H1 (cell line): ENCODE data around the gene PELI2. TPM values are rescaled to one million over a fixed set of nuclear protein-coding genes. Genes with fewer than 3 reads are reported as not detected.

ENCODE experiments used
- CTCF ChIA-PET: fragments of 300-600 bp; sonication (Branson Sonifier 250); formaldehyde crosslinking; loops from one replicate; lab custom pipeline; 2021; ENCODE audit not compliant: partially characterized antibody; lab: Charles Lee
- POLR2A ChIA-PET: fragments of 300-600 bp; sonication (Branson Sonifier 250); formaldehyde crosslinking; loops from one replicate; lab custom pipeline; 2021; ENCODE audit warnings: inconsistent platforms; ENCODE audit not compliant: partially characterized antibody; lab: Charles Lee
- DNase-seq, 2 experiments: peaks; one replicate each; pipeline versions ENCODE4 v3.0.0 to v3.0.0-alpha.2; 2010 to 2022; ENCODE audit warnings: low spot score in 2 of 2, low read depth in 1 of 2, mixed read lengths in 1 of 2
- FAIRE-seq: peaks from 2 replicates; lab custom pipeline; 2011; peaks lifted over from hg19 to GRCh38; lab: Jason Lieb, UNC
- H2AFZ ChIP-seq: 2 replicates; pipeline ENCODE4 v1.8.1; 2012; ENCODE audit warnings: low read length, inconsistent platforms
- H2AK5ac ChIP-seq: 2 replicates; pipeline ENCODE4 v1.6.1; 2013; ENCODE audit warnings: low read depth, low read length
- H2BK120ac ChIP-seq: replicated peaks from 2 replicates; pipeline ENCODE3; 2013; ENCODE audit warnings: low read depth, low read length, inconsistent platforms
- H2BK12ac ChIP-seq: 2 replicates; pipeline ENCODE4 v1.6.1; 2013; ENCODE audit warnings: low read depth, low read length
- H2BK15ac ChIP-seq: 2 replicates; pipeline ENCODE4 v1.6.1; 2013; ENCODE audit warnings: low read length
- H2BK20ac ChIP-seq: 2 replicates; pipeline ENCODE4 v1.6.1; 2013; ENCODE audit warnings: low read length
- H2BK5ac ChIP-seq: 2 replicates; pipeline ENCODE4 v1.6.1; 2013; ENCODE audit warnings: low read depth, low read length
- H3K14ac ChIP-seq: 2 replicates; pipeline ENCODE4 v1.6.1; 2013; ENCODE audit warnings: inconsistent platforms; ENCODE audit not compliant: insufficient read length
- H3K18ac ChIP-seq: 2 replicates; pipeline ENCODE4 v1.6.1; 2013; ENCODE audit warnings: low read length; ENCODE audit errors: extremely low read depth
- H3K23ac ChIP-seq: 2 replicates; pipeline ENCODE4 v1.6.1; 2013; ENCODE audit warnings: inconsistent platforms; ENCODE audit not compliant: insufficient read length
- H3K23me2 ChIP-seq: 2 replicates; pipeline ENCODE4 v1.6.1; 2013; ENCODE audit warnings: low read depth, low read length
- H3K27ac ChIP-seq: 2 replicates; pipeline ENCODE4 v1.6.1; 2011; ENCODE audit warnings: low read depth, low read length, inconsistent platforms
- H3K27me3 ChIP-seq, 4 experiments: replicated peaks in 1 of 4; 1 replicate in 1 of 4; 2 replicates in 3 of 4; pipeline versions ENCODE4 v1.6.1 to v1.8.1; 2011 to 2013; ENCODE audit warnings: low read length in 3 of 4, mild to moderate bottlenecking in 3 of 4, inconsistent platforms in 2 of 4, mixed read lengths in 2 of 4, moderate library complexity in 1 of 4; ENCODE audit not compliant: control insufficient read depth in 3 of 4, insufficient read depth in 3 of 4; ENCODE audit errors: extremely low read depth in 1 of 4
- H3K36me3 ChIP-seq, 4 experiments: 2 replicates each; pipeline versions ENCODE4 v1.6.1 to v1.8.1; 2011 to 2013; ENCODE audit warnings: mild to moderate bottlenecking in 4 of 4, low read length in 3 of 4, moderate library complexity in 2 of 4, control low read depth in 1 of 4, inconsistent platforms in 1 of 4; ENCODE audit not compliant: insufficient read depth in 4 of 4, control insufficient read depth in 2 of 4
- H3K4ac ChIP-seq: replicated peaks from 2 replicates; pipeline ENCODE3; 2013; ENCODE audit warnings: low read length, low read depth, mixed read lengths, inconsistent platforms; ENCODE audit not compliant: insufficient read length
- H3K4me1 ChIP-seq, 4 experiments: replicated peaks in 1 of 4; 1 replicate in 1 of 4; 2 replicates in 3 of 4; pipeline versions ENCODE4 v1.6.1 to v1.8.1; 2011 to 2013; ENCODE audit warnings: low read length in 3 of 4, inconsistent platforms in 2 of 4, mixed read lengths in 1 of 4; ENCODE audit not compliant: insufficient read depth in 4 of 4, control insufficient read depth in 3 of 4
- H3K4me2 ChIP-seq, 2 experiments: 2 replicates each; pipeline versions ENCODE4 v1.6.1 to v1.8.1; 2011 to 2013; ENCODE audit warnings: low read depth in 2 of 2, low read length in 2 of 2, control low read depth in 1 of 2, inconsistent platforms in 1 of 2, mild to moderate bottlenecking in 1 of 2; ENCODE audit not compliant: insufficient read depth in 1 of 2
- H3K4me3 ChIP-seq, 4 experiments: fragments of 200-600, 300-600 bp in 1 of 4; sonication (generic), shearing (Covaris generic), sonication (Bioruptor Twin) in 1 of 4; 2 replicates each; pipeline versions ENCODE4 v1.5.1 to v1.8.1; 2011 to 2016; ENCODE audit warnings: low read length in 4 of 4, low read depth in 3 of 4, control low read depth in 2 of 4, inconsistent platforms in 2 of 4, mild to moderate bottlenecking in 2 of 4, mixed read lengths in 1 of 4, moderate library complexity in 1 of 4; ENCODE audit not compliant: insufficient read depth in 2 of 4; ENCODE audit errors: extremely low read depth in 1 of 4
- H3K56ac ChIP-seq: replicated peaks from 2 replicates; pipeline ENCODE3; 2013; ENCODE audit warnings: low read depth, mild to moderate bottlenecking, mixed read lengths, low read length, inconsistent platforms; ENCODE audit not compliant: insufficient read length
- H3K79me1 ChIP-seq: 2 replicates; pipeline ENCODE4 v1.6.1; 2013; ENCODE audit warnings: low read depth, low read length, control low read depth
- H3K79me2 ChIP-seq, 2 experiments: 2 replicates each; pipeline versions ENCODE4 v1.6.1 to v1.8.1; 2012 to 2013; ENCODE audit warnings: low read length in 2 of 2, mild to moderate bottlenecking in 2 of 2, inconsistent platforms in 1 of 2; ENCODE audit not compliant: insufficient read depth in 2 of 2, control insufficient read depth in 1 of 2
- H3K9ac ChIP-seq, 4 experiments: replicated peaks in 1 of 4; 1 replicate in 1 of 4; 2 replicates in 3 of 4; pipeline versions ENCODE4 v1.6.1 to v1.8.1; 2011 to 2013; ENCODE audit warnings: low read depth in 3 of 4, low read length in 3 of 4, control low read depth in 2 of 4, mild to moderate bottlenecking in 2 of 4, moderate library complexity in 2 of 4, inconsistent platforms in 1 of 4; ENCODE audit errors: extremely low read depth in 1 of 4
- H3K9me3 ChIP-seq, 2 experiments: 2 replicates each; pipeline versions ENCODE4 v1.6.1 to v1.8.1; 2012 to 2013; ENCODE audit warnings: mild to moderate bottlenecking in 2 of 2, moderate library complexity in 2 of 2, control low read depth in 1 of 2, inconsistent platforms in 1 of 2, low read depth in 1 of 2, low read length in 1 of 2, mixed read lengths in 1 of 2; ENCODE audit not compliant: insufficient read depth in 2 of 2
- H4K20me1 ChIP-seq, 2 experiments: replicated peaks in 1 of 2; 2 replicates each; pipeline versions ENCODE3 to v1.8.1; 2011 to 2013; ENCODE audit warnings: inconsistent platforms in 2 of 2, low read length in 2 of 2, mild to moderate bottlenecking in 1 of 2; ENCODE audit not compliant: insufficient read depth in 2 of 2, control insufficient read depth in 1 of 2
- H4K5ac ChIP-seq: 2 replicates; pipeline ENCODE4 v1.6.1; 2013; ENCODE audit warnings: low read length, low read depth, mixed read lengths, inconsistent platforms; ENCODE audit not compliant: insufficient read length
- H4K8ac ChIP-seq: 2 replicates; pipeline ENCODE4 v1.8.0; 2013; ENCODE audit warnings: mild to moderate bottlenecking, moderate library complexity, low read length, inconsistent platforms; ENCODE audit not compliant: insufficient read depth; ENCODE audit errors: extremely low read depth
- H4K91ac ChIP-seq: replicated peaks from 2 replicates; pipeline ENCODE3; 2013; ENCODE audit warnings: low read length, mixed read lengths, inconsistent platforms; ENCODE audit not compliant: insufficient read length
- CEBPB ChIP-seq: IDR thresholded peaks from 2 replicates; pipeline ENCODE4 v1.6.1; 2012; ENCODE audit warnings: low read depth, low read length
- KDM4A ChIP-seq: IDR thresholded peaks from one replicate; pipeline ENCODE4 v1.7.1; 2012; ENCODE audit warnings: low read depth, mild to moderate bottlenecking, moderate library complexity, low read length, inconsistent platforms; ENCODE audit not compliant: severe bottlenecking
- WGBS, 2 experiments: shearing (Covaris generic) in 1 of 2; methylation state at CpG; one replicate each; pipeline versions ENCODE4 v1.1.6 to v1.1.7; 2013 to 2015; ENCODE audit warnings: low lambda C conversion rate in 2 of 2, mixed read lengths in 2 of 2, inconsistent platforms in 1 of 2, low coverage in 1 of 2, missing lambda C conversion rate in 1 of 2; ENCODE audit not compliant: insufficient replicate concordance in 2 of 2, insufficient coverage in 1 of 2, insufficient read length in 1 of 2; ENCODE audit errors: extremely low coverage in 1 of 2, missing lambda C conversion rate in 1 of 2; 5-methylcytosine and 5-hydroxymethylcytosine counted together
- polyA plus RNA-seq, 7 experiments: library from polyadenylated mRNA; depleted of rRNA in 3 of 7; stranded (reverse) in 5 of 7; unstranded in 2 of 7; fragments of >200 nt in 5 of 7; fragments of 200-250 nt in 2 of 7; gene quantifications; 1 replicate in 5 of 7; 2 replicates in 1 of 7; 4 replicates in 1 of 7; pipeline versions ENCODE4 v1.2.1 to v1.2.3, GENCODE V29; 2011 to 2013; ENCODE audit warnings: missing spikeins in 2 of 7, mixed read lengths in 2 of 7
- total RNA-seq: library from RNA; stranded (reverse); fragmentation: NEBNext Ultra II Directional; extraction: Animal tissue kit (Norgen Biotek cat#: 25700); gene quantifications from 2 replicates; pipeline ENCODE4 v1.2.1, GENCODE V29; 2021

PELI2 gene
- total and polyA plus RNA-seq, 2 of the 8 experiments (the other 6 are each of a cell fraction or from before 2014, with no cell fraction given) = 14.6 to 25.7 TPM

DNA sequence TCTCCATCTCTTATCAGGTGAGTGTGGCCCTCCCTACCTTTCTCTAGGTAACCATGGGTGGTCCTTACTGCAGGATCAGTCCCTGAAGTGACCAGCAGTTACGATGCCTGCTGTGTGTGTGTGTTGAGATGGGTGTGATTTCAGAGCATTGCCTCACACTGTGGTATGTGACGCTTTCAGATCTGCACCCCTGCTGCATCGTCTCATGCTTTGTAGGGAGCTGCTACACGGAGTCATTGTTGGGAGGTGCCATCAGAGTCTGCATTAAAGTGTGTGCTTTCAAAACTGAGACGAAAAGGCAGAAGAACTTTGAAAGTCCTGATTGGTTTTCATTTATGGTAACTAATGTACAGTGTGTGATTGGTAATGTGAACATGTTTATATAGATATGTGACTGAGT, 150.5 kb downstream of the PELI2 start:
- WGBS, 2 experiments = 87% methylated on average over 5 of the region's 5 CpGs; no CpG with 5 or more reads in 1 of the 2 experiments
- ChIA-PET POLR2A (no interaction called here), CTCF (no interaction called here)
- Histone ChIP-seq H3K18ac (no peak overlapping the region), H2BK5ac (no peak overlapping the region), H2BK20ac (no peak overlapping the region), H4K5ac (no peak overlapping the region), H3K56ac (no peak overlapping the region), H3K4ac (no peak overlapping the region), H2AK5ac (no peak overlapping the region), H2AFZ (no peak overlapping the region), H2BK15ac (no peak overlapping the region), H3K79me2 (no peaks in the 10 kb centered on the region), H4K91ac (no peak overlapping the region), H3K9ac (no peak overlapping the region), H2BK120ac (no peak overlapping the region), H3K9me3 (no peaks in the 10 kb centered on the region), H4K20me1 (no peaks in the 10 kb centered on the region), H3K4me1 (peaks cover 0 to 3% (median 0%) of the 10 kb centered on the region in 4 experiments; a peak in 1 of 7 replicates), H3K14ac (no peak overlapping the region), H3K36me3 (no peaks in the 10 kb centered on the region), H3K79me1 (no peaks in the 10 kb centered on the region), H3K27ac (no peak overlapping the region), H3K23ac (no peak overlapping the region), H3K4me2 (no peak overlapping the region), H3K27me3 (no peaks in the 10 kb centered on the region), H2BK12ac (no peak overlapping the region), H3K23me2 (no peaks in the 10 kb centered on the region), H4K8ac (no peak overlapping the region), H3K4me3 (no peak overlapping the region)
- DNase-seq (no peak), FAIRE-seq (peak; percentile 45)
- TF ChIP-seq CEBPB (0 out of 2 replicates have a peak, but pooled peaks have one; percentile 39), KDM4A (no peak)
